A549 (cell line): ENCODE data around the gene SEMA3C. TPM values are rescaled to one million over a fixed set of nuclear protein-coding genes. Genes with fewer than 3 reads are reported as not detected.
A peak's percentile ranks its signal among the peaks of the same experiment; 100 is the strongest.

Experiments
- ATAC-seq, 2 experiments: fragments of 200-7000 bp in 1 of 2; fragments of >200 bp in 1 of 2; cut with Nextera tagmentation in 1 of 2; cut with Tn5 transposase in 1 of 2; 3 replicates each; pipeline versions ENCODE4 v1.8.0 to v1.9.1; 2018 to 2020; ENCODE audit warnings: mild to moderate bottlenecking in 1 of 2, moderate library complexity in 1 of 2
- CTCF ChIA-PET: fragments of 300-600 bp; sonication (Branson Sonifier 250); formaldehyde crosslinking; extraction: SDS; loops from one replicate; lab custom pipeline; 2021; ENCODE audit warnings: antibody characterized with exemption, inconsistent platforms; lab: Yijun Ruan, JAX
- POLR2A ChIA-PET: fragments of 350-600 bp; formaldehyde crosslinking; extraction: SDS; loops from one replicate; lab custom pipeline; 2021; ENCODE audit warnings: antibody characterized with exemption, inconsistent platforms; lab: Yijun Ruan, JAX
- DNase-seq, 2 experiments: peaks; one replicate each; pipeline versions ENCODE4 v3.0.0 to v3.0.0-alpha.2; 2011 to 2016; ENCODE audit warnings: low read depth in 1 of 2, low spot score in 1 of 2
- FAIRE-seq: peaks from 2 replicates; lab custom pipeline; 2011; peaks lifted over from hg19 to GRCh38; lab: Jason Lieb, UNC
- H3K27ac ChIP-seq, 2 experiments: fragments of >200 bp; sonication (Bioruptor Twin); formaldehyde crosslinking; 3 replicates each; pipeline ENCODE4 v1.5.1; 2016 to 2017
- H3K4me1 ChIP-seq: fragments of >200 bp; sonication (Bioruptor Twin); formaldehyde crosslinking; 3 replicates; pipeline ENCODE4 v1.6.1; 2016
- H3K4me2 ChIP-seq: fragments of >200 bp; sonication (Bioruptor Twin); formaldehyde crosslinking; 3 replicates; pipeline ENCODE4 v1.6.1; 2016
- H3K4me3 ChIP-seq: fragments of >200 bp; sonication (Bioruptor Twin); formaldehyde crosslinking; 3 replicates; pipeline ENCODE4 v1.5.1; 2016
- H3K9me3 ChIP-seq: fragments of >200 bp; sonication (Bioruptor Twin); formaldehyde crosslinking; 3 replicates; pipeline ENCODE4 v1.6.1; 2016
- BHLHE40 ChIP-seq: IDR thresholded peaks from 2 replicates; pipeline ENCODE4 v1.6.1; 2012; ENCODE audit warnings: low read depth, low read length, inconsistent platforms
- EHMT2 ChIP-seq: fragments of 200-600 bp; sonication (generic); IDR thresholded peaks from 2 replicates; pipeline ENCODE4 v1.6.1; 2016; ENCODE audit warnings: antibody characterized with exemption, low read depth, mild to moderate bottlenecking, moderate library complexity
- ESRRA ChIP-seq: fragments of 150-350 bp; IDR thresholded peaks from 2 replicates; pipeline ENCODE4 v1.6.1; 2014; ENCODE audit warnings: mild to moderate bottlenecking, low read length, borderline replicate concordance
- GATA3 ChIP-seq: IDR thresholded peaks from 2 replicates; pipeline ENCODE4 v1.6.1; 2012; ENCODE audit warnings: borderline replicate concordance
- JUN ChIP-seq, 2 experiments: fragments of >200 bp; sonication (Bioruptor Twin); formaldehyde crosslinking; IDR thresholded peaks; 2 replicates in 1 of 2; 3 replicates in 1 of 2; pipeline ENCODE4 v1.6.1; 2016 to 2017
- MAFK ChIP-seq: fragments of 450-650 bp; IDR thresholded peaks from 2 replicates; pipeline ENCODE4 v1.6.1; 2014; ENCODE audit not compliant: partially characterized antibody
- PHF8 ChIP-seq: fragments of 200-600 bp; sonication (generic); IDR thresholded peaks from 2 replicates; pipeline ENCODE4 v1.6.1; 2016; ENCODE audit warnings: low read depth, mild to moderate bottlenecking, antibody characterized with exemption, moderate library complexity, borderline replicate concordance
- POLR2AphosphoS2 ChIP-seq: conservative IDR thresholded peaks from 2 replicates; pipeline ENCODE4 v1.6.1; 2012; ENCODE audit warnings: low read length, improper control_type of control experiment, inconsistent platforms
- RAD21 ChIP-seq, 2 experiments: fragments of >200 bp in 1 of 2; sonication (Bioruptor Twin) in 1 of 2; formaldehyde crosslinking in 1 of 2; IDR thresholded peaks in 1 of 2; conservative IDR thresholded peaks in 1 of 2; 2 replicates in 1 of 2; 3 replicates in 1 of 2; pipeline ENCODE4 v1.6.1; 2012 to 2018; ENCODE audit warnings: inconsistent platforms in 1 of 2
- SMC3 ChIP-seq: fragments of >200 bp; sonication (Bioruptor Twin); formaldehyde crosslinking; IDR thresholded peaks from 3 replicates; pipeline ENCODE4 v1.6.1; 2018; ENCODE audit warnings: inconsistent platforms
- SREBF2 ChIP-seq: fragments of 450-650 bp; IDR thresholded peaks from 2 replicates; pipeline ENCODE4 v1.6.1; 2014; ENCODE audit warnings: mild to moderate bottlenecking, moderate library complexity
- TFCP2L1 ChIP-seq: fragments of 250-450 bp; sonication (Bioruptor Pico); IDR thresholded peaks from 2 replicates; pipeline ENCODE4 v1.5.0; 2021; ENCODE audit warnings: mild to moderate bottlenecking
- ZC3H11A ChIP-seq: fragments of 450-650 bp; IDR thresholded peaks from 2 replicates; pipeline ENCODE4 v1.6.1; 2014; ENCODE audit warnings: antibody characterized with exemption, mild to moderate bottlenecking
- WGBS: methylation state at CpG from one replicate; pipeline ENCODE4 v1.1.6; 2017; ENCODE audit errors: missing lambda C conversion rate; 5-methylcytosine and 5-hydroxymethylcytosine counted together
- polyA plus RNA-seq, 4 experiments: library from polyadenylated mRNA; depleted of rRNA in 3 of 4; stranded (reverse); fragments of >200 nt; fragmentation: RNase III in 1 of 4; extraction: RNeasy Plus Mini Kit Qiagen cat#74134 plus additional on column Dnase treatment in 1 of 4; gene quantifications; 2 replicates in 3 of 4; 3 replicates in 1 of 4; pipeline ENCODE4 v1.2.3, GENCODE V29; 2011 to 2017
- TF ChIP-seq, protein P1 (sequence below): fragments of >200 bp; sonication (Bioruptor Twin); formaldehyde crosslinking; IDR thresholded peaks from 2 replicates; pipeline ENCODE4 v1.6.1; 2016
- TF ChIP-seq, protein P2 (sequence below): fragments of >200 bp; sonication (Bioruptor Twin); formaldehyde crosslinking; IDR thresholded peaks from 3 replicates; pipeline ENCODE4 v1.5.1; 2016
- TF ChIP-seq, protein P3 (sequence below): IDR thresholded peaks from 2 replicates; pipeline ENCODE4 v1.6.1; 2012; ENCODE audit warnings: low read depth, borderline replicate concordance
- TF ChIP-seq, protein P4 (sequence below): fragments of 200-600 bp; sonication (generic); IDR thresholded peaks from 2 replicates; pipeline ENCODE4 v1.6.1; 2016; ENCODE audit warnings: antibody characterized with exemption, mild to moderate bottlenecking, moderate library complexity
- TF ChIP-seq, protein P5 (sequence below): fragments of 450-650 bp; IDR thresholded peaks from 2 replicates; pipeline ENCODE4 v1.6.1; 2014; ENCODE audit warnings: antibody characterized with exemption
- TF ChIP-seq, protein P6 (sequence below): fragments of 250-450 bp; sonication (Bioruptor Pico); IDR thresholded peaks from 2 replicates; pipeline ENCODE4 v1.5.0; 2020; ENCODE audit warnings: low read depth, mild to moderate bottlenecking, moderate library complexity
- TF ChIP-seq, protein P7 (sequence below): IDR thresholded peaks from 2 replicates; pipeline ENCODE4 v1.6.1; 2012

Gene SEMA3C
- polyA plus RNA-seq, 2 of the 4 experiments (the other 2 are of a cell fraction) = 78.1 to 212 TPM

DNA sequence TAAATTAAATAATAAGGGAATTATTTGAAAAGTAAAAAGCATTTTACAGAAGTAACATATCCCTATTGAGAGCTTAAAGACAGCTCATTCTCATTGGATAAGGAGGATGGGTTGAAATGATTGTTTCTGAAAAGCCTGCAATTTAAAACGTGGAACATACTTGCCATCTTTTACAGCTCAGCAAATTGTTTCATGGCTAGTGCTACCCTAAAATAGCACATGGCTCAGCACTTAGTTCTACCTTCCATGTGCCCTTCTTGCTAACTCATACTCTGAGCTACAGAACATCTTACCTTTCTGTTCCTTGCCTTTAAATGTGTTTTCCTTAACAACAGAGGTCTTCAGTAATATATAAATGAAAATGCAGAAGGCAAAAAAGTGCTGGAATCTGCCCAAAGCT, 8.6 kb downstream of the SEMA3C start:
- TF ChIP-seq BHLHE40 (no peak), POLR2AphosphoS2 (peak; percentile 86), SMC3 (no peak), ZC3H11A (no peak), EHMT2 (no peak), MAFK (peak; percentile 6), SREBF2 (no peak)
- ChIA-PET POLR2A (interaction anchor here (1.0 to 1.7 kb wide), 4 partner anchors 9 to 263 kb away, joined by 3 to 10 read pairs (median 4); partner anchors contain the start of gene SEMA3C), CTCF (interaction anchor here (0.9 to 3.2 kb wide), 4 partner anchors 9 to 559 kb away, joined by 3 to 20 read pairs (median 4); partner anchors contain the start of gene SEMA3C)
- FAIRE-seq = no peak
- no peak overlapping the region for H3K4me3 ChIP-seq
- peaks cover 88% of the 10 kb centered on the region for H3K4me1 ChIP-seq
- H3K27ac ChIP-seq = peak overlapping the region in 1 of 2 experiments; percentile 33; a peak in 3 of 6 replicates
- WGBS = 39% methylated on average over 1 of the region's 1 CpG
- no peak for DNase-seq
- H3K4me2 ChIP-seq = peak overlapping the region; percentile 21; the same call in 2 of the 3 replicates
- H3K9me3 ChIP-seq = no peaks in the 10 kb centered on the region
- no peak for ATAC-seq

DNA sequence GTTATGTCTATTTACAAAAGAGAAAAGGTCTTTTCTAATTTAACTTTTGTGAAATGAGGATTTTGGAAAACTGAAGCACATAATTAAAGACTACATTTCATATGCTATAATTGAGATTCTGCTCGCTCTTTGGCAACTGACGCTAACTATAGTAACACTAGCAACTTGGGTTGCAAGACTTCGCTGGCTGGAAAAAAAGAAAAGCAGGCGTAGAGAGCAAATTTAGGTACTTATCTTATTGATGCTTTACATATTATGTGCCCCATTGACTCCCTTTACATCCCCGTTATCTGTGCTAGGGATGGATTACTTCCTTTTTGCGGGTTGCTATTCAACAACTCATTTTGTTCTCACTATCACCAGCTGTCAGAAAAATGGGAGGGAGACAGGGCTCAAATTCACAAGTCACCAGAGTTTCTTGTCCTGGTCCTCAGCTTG, 10.5 kb downstream of the SEMA3C start:
- DNase-seq (no peak), FAIRE-seq (peak; percentile 18), ATAC-seq (no peak)
- H3K27ac ChIP-seq = peak overlapping the region in 1 of 2 experiments; percentile 39; a peak in 1 of 6 replicates
- WGBS = 93% methylated on average over 6 of the region's 6 CpGs
- CTCF ChIA-PET = no interaction called here
- peaks cover 80% of the 10 kb centered on the region for H3K4me1 ChIP-seq
- H3K4me3 ChIP-seq = no peak overlapping the region
- POLR2A ChIA-PET = no interaction called here
- TF ChIP-seq, protein P1, sequence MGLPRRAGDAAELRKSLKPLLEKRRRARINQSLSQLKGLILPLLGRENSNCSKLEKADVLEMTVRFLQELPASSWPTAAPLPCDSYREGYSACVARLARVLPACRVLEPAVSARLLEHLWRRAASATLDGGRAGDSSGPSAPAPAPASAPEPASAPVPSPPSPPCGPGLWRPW = no peak
- TF ChIP-seq SMC3 (no peak), JUN (IDR thresholded peaks at IDR 0.05) (no peak), ESRRA (no peak)
- TF ChIP-seq, protein P2, sequence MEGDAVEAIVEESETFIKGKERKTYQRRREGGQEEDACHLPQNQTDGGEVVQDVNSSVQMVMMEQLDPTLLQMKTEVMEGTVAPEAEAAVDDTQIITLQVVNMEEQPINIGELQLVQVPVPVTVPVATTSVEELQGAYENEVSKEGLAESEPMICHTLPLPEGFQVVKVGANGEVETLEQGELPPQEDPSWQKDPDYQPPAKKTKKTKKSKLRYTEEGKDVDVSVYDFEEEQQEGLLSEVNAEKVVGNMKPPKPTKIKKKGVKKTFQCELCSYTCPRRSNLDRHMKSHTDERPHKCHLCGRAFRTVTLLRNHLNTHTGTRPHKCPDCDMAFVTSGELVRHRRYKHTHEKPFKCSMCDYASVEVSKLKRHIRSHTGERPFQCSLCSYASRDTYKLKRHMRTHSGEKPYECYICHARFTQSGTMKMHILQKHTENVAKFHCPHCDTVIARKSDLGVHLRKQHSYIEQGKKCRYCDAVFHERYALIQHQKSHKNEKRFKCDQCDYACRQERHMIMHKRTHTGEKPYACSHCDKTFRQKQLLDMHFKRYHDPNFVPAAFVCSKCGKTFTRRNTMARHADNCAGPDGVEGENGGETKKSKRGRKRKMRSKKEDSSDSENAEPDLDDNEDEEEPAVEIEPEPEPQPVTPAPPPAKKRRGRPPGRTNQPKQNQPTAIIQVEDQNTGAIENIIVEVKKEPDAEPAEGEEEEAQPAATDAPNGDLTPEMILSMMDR = no peak
- no peaks in the 10 kb centered on the region for H3K9me3 ChIP-seq
- H3K4me2 ChIP-seq = peak overlapping the region; percentile 51; the same call in 2 of the 3 replicates

DNA sequence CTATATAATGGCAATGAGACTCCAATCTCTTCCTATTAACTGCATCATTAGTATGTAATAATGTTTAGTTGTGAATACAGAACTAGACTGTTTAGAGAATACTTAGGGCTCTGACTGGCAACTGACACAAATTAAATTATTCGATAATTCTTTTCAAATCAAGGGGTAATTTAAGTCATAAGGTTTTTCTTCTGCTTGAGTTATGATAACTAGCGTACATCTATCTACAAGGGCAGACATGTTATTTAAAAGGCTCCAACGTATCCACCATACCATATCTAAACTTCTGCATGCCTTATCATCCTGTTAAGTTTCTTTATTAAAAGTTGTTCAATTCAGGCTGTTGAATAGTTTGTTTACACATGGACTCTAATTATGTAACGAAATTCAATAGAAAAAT, 11.2 kb downstream of the SEMA3C start:
- Histone ChIP-seq H3K27ac (peak overlapping the region in 1 of 2 experiments; percentile 36; a peak in 2 of 6 replicates), H3K4me1 (peaks cover 79% of the 10 kb centered on the region), H3K9me3 (no peaks in the 10 kb centered on the region), H3K4me2 (peak overlapping the region; percentile 51; the same call in 2 of the 3 replicates), H3K4me3 (no peak overlapping the region)
- POLR2A ChIA-PET = interaction anchor here (0.9 to 2.2 kb wide), 2 partner anchors 11 to 185 kb away, joined by 3 to 5 read pairs; no protein-coding TSS in a partner anchor
- DNase-seq = no peak
- no peak for FAIRE-seq
- CTCF ChIA-PET = no interaction called here
- WGBS = 79% methylated on average over 4 of the region's 4 CpGs
- TF ChIP-seq, protein P3, sequence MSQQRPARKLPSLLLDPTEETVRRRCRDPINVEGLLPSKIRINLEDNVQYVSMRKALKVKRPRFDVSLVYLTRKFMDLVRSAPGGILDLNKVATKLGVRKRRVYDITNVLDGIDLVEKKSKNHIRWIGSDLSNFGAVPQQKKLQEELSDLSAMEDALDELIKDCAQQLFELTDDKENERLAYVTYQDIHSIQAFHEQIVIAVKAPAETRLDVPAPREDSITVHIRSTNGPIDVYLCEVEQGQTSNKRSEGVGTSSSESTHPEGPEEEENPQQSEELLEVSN = no peak
- TF ChIP-seq GATA3 = no peak
- no peak for TF ChIP-seq RAD21 (conservative IDR thresholded peaks at IDR 0.05 in 1 of 2, IDR thresholded peaks at IDR 0.05 in 1 of 2)
- TF ChIP-seq PHF8 = no peak
- TF ChIP-seq EHMT2 = no peak
- TF ChIP-seq, protein P4, sequence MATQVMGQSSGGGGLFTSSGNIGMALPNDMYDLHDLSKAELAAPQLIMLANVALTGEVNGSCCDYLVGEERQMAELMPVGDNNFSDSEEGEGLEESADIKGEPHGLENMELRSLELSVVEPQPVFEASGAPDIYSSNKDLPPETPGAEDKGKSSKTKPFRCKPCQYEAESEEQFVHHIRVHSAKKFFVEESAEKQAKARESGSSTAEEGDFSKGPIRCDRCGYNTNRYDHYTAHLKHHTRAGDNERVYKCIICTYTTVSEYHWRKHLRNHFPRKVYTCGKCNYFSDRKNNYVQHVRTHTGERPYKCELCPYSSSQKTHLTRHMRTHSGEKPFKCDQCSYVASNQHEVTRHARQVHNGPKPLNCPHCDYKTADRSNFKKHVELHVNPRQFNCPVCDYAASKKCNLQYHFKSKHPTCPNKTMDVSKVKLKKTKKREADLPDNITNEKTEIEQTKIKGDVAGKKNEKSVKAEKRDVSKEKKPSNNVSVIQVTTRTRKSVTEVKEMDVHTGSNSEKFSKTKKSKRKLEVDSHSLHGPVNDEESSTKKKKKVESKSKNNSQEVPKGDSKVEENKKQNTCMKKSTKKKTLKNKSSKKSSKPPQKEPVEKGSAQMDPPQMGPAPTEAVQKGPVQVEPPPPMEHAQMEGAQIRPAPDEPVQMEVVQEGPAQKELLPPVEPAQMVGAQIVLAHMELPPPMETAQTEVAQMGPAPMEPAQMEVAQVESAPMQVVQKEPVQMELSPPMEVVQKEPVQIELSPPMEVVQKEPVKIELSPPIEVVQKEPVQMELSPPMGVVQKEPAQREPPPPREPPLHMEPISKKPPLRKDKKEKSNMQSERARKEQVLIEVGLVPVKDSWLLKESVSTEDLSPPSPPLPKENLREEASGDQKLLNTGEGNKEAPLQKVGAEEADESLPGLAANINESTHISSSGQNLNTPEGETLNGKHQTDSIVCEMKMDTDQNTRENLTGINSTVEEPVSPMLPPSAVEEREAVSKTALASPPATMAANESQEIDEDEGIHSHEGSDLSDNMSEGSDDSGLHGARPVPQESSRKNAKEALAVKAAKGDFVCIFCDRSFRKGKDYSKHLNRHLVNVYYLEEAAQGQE = no peak
- TF ChIP-seq, protein P5, sequence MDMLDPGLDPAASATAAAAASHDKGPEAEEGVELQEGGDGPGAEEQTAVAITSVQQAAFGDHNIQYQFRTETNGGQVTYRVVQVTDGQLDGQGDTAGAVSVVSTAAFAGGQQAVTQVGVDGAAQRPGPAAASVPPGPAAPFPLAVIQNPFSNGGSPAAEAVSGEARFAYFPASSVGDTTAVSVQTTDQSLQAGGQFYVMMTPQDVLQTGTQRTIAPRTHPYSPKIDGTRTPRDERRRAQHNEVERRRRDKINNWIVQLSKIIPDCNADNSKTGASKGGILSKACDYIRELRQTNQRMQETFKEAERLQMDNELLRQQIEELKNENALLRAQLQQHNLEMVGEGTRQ = no peak
- no peak for TF ChIP-seq TFCP2L1 (CRISPR knock-in tag)
- TF ChIP-seq, protein P6, sequence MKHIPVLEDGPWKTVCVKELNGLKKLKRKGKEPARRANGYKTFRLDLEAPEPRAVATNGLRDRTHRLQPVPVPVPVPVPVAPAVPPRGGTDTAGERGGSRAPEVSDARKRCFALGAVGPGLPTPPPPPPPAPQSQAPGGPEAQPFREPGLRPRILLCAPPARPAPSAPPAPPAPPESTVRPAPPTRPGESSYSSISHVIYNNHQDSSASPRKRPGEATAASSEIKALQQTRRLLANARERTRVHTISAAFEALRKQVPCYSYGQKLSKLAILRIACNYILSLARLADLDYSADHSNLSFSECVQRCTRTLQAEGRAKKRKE (CRISPR knock-in tag) = no peak
- TF ChIP-seq, protein P7, sequence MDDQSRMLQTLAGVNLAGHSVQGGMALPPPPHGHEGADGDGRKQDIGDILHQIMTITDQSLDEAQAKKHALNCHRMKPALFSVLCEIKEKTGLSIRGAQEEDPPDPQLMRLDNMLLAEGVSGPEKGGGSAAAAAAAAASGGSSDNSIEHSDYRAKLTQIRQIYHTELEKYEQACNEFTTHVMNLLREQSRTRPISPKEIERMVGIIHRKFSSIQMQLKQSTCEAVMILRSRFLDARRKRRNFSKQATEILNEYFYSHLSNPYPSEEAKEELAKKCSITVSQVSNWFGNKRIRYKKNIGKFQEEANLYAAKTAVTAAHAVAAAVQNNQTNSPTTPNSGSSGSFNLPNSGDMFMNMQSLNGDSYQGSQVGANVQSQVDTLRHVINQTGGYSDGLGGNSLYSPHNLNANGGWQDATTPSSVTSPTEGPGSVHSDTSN = no peak
- ATAC-seq = no peak
